HepG2 (cell line): Measurements from ENCODE around the gene DDX10. TPM values are rescaled to one million over a fixed set of nuclear protein-coding genes. Genes with fewer than 3 reads are reported as not detected.
"Not testable (repeated sequence)": the region's sequence is repeated elsewhere in the genome, so short reads cannot be mapped to it uniquely, and the experiment has no call there.

Experiments
- ATAC-seq: fragments of 200-7000 bp; cut with Tn5 transposase; 3 replicates; pipeline ENCODE4 v1.9.1; 2020; ENCODE audit warnings: mild to moderate bottlenecking, moderate library complexity
- BruUV-seq: library from RNA; stranded (reverse); fragments of 400-500 nt; replicated peaks from 2 replicates; lab custom pipeline; 2021; lab: Mats Ljungman, UMichigan
- CTCF ChIA-PET: fragments of 300-600 bp; formaldehyde crosslinking; extraction: SDS; loops from one replicate; lab custom pipeline; 2021; ENCODE audit warnings: low total read pairs, inconsistent platforms, low intra/inter-chr PET ratio; lab: Yijun Ruan, JAX
- POLR2A ChIA-PET: fragments of 350-600 bp; sonication (Branson Sonifier 250); formaldehyde crosslinking; loops from one replicate; lab custom pipeline; 2020; ENCODE audit warnings: antibody characterized with exemption, inconsistent platforms; lab: Yijun Ruan, JAX
- DNase-seq: peaks from one replicate; pipeline ENCODE4 v3.0.0-alpha.2; 2015; ENCODE audit warnings: low spot score
- FAIRE-seq: peaks from 3 replicates; lab custom pipeline; 2011; peaks lifted over from hg19 to GRCh38; lab: Jason Lieb, UNC
- H2AFZ ChIP-seq: one replicate; pipeline ENCODE4 v1.6.1; 2011; ENCODE audit warnings: low read length, inconsistent platforms
- H3K27ac ChIP-seq: fragments of 300-600 bp; 3 replicates; pipeline ENCODE4 v1.8.0; 2011; ENCODE audit warnings: mixed run types, mild to moderate bottlenecking, mixed read lengths, low read length, inconsistent platforms; ENCODE audit not compliant: insufficient read depth; ENCODE audit errors: extremely low read length
- H3K27me3 ChIP-seq, 2 experiments: fragments of 200-600 bp in 1 of 2; 2 replicates in 1 of 2; 3 replicates in 1 of 2; pipeline versions ENCODE4 v1.6.0 to v1.8.0; 2011; ENCODE audit warnings: low read length in 2 of 2, mild to moderate bottlenecking in 2 of 2, moderate library complexity in 2 of 2, inconsistent platforms in 1 of 2; ENCODE audit not compliant: insufficient read depth in 2 of 2, control insufficient read depth in 1 of 2
- H3K36me3 ChIP-seq, 2 experiments: fragments of 200-600 bp in 1 of 2; replicated peaks in 1 of 2; 2 replicates in 1 of 2; 3 replicates in 1 of 2; pipeline versions ENCODE4 v1.5.1 to v1.8.0; 2011; ENCODE audit warnings: low read length in 2 of 2, inconsistent platforms in 1 of 2; ENCODE audit not compliant: insufficient read depth in 2 of 2, control insufficient read depth in 1 of 2
- H3K4me1 ChIP-seq: 2 replicates; pipeline ENCODE4 v1.5.1; 2012; ENCODE audit warnings: low read length, inconsistent platforms; ENCODE audit not compliant: insufficient read depth
- H3K4me2 ChIP-seq: 2 replicates; pipeline ENCODE4 v1.6.0; 2011; ENCODE audit warnings: low read depth, low read length, inconsistent platforms
- H3K4me3 ChIP-seq, 3 experiments: fragments of 200-600 bp in 1 of 3; sonication (generic), shearing (Covaris generic) in 1 of 3; replicated peaks in 1 of 3; 2 replicates each; pipeline ENCODE4 v1.5.1; 2011 to 2016; ENCODE audit warnings: low read length in 3 of 3, inconsistent platforms in 2 of 3, low read depth in 2 of 3, mild to moderate bottlenecking in 2 of 3, control low read depth in 1 of 3, mixed read lengths in 1 of 3; ENCODE audit not compliant: insufficient read depth in 1 of 3
- H3K79me2 ChIP-seq: one replicate; pipeline ENCODE4 v1.6.1; 2011; ENCODE audit warnings: low read length, inconsistent platforms; ENCODE audit not compliant: insufficient read depth
- H3K9ac ChIP-seq: 2 replicates; pipeline ENCODE4 v1.6.0; 2011; ENCODE audit warnings: mild to moderate bottlenecking, low read depth, low read length, inconsistent platforms; ENCODE audit not compliant: insufficient read depth
- H3K9me3 ChIP-seq: 2 replicates; pipeline ENCODE4 v1.5.1; 2012; ENCODE audit warnings: mild to moderate bottlenecking, low read length
- H4K20me1 ChIP-seq: 2 replicates; pipeline ENCODE4 v1.6.0; 2011; ENCODE audit warnings: inconsistent platforms, mild to moderate bottlenecking, low read length, moderate library complexity; ENCODE audit not compliant: insufficient read depth
- AFF4 ChIP-seq: sonication (generic); formaldehyde crosslinking; IDR thresholded peaks from 2 replicates; pipeline ENCODE4 v1.4.0; 2020; ENCODE audit warnings: missing genetic modification reagents
- AKAP8 ChIP-seq: sonication (generic); formaldehyde crosslinking; IDR thresholded peaks from 2 replicates; pipeline ENCODE4 v1.5.1; 2020; ENCODE audit warnings: mild to moderate bottlenecking, missing genetic modification reagents
- ARNT ChIP-seq: fragments of 450-650 bp; IDR thresholded peaks from 2 replicates; pipeline ENCODE4 v1.6.1; 2017
- DBP ChIP-seq: sonication (generic); formaldehyde crosslinking; IDR thresholded peaks from 2 replicates; pipeline ENCODE4 v1.4.0; 2020; ENCODE audit warnings: missing genetic modification reagents; ENCODE audit errors: not compliant biosample characterization
- FOSL2 ChIP-seq: sonication (generic); formaldehyde crosslinking; IDR thresholded peaks from 2 replicates; pipeline ENCODE4 v1.4.0; 2020; ENCODE audit warnings: missing genetic modification reagents
- MAF1 ChIP-seq: sonication (generic); formaldehyde crosslinking; IDR thresholded peaks from 2 replicates; pipeline ENCODE4 v1.5.0; 2020; ENCODE audit warnings: missing genetic modification reagents, borderline replicate concordance
- NCOA1 ChIP-seq: sonication (generic); formaldehyde crosslinking; IDR thresholded peaks from 2 replicates; pipeline ENCODE4 v1.9.0; 2021; ENCODE audit warnings: missing genetic modification reagents
- PHF5A ChIP-seq: IDR thresholded peaks from one replicate; pipeline ENCODE4 v1.6.1; 2018; ENCODE audit warnings: low read depth, missing genetic modification reagents; ENCODE audit not compliant: unreplicated experiment
- RFXAP ChIP-seq: sonication (generic); formaldehyde crosslinking; IDR thresholded peaks from 2 replicates; pipeline ENCODE4 v1.4.0; 2020; ENCODE audit warnings: missing genetic modification reagents, borderline replicate concordance
- SRY ChIP-seq: sonication (generic); formaldehyde crosslinking; IDR thresholded peaks from 2 replicates; pipeline ENCODE4 v1.8.0; 2022; ENCODE audit warnings: mild to moderate bottlenecking, missing genetic modification reagents
- STAG1 ChIP-seq: sonication (generic); formaldehyde crosslinking; IDR thresholded peaks from 2 replicates; pipeline ENCODE4 v1.4.0; 2020; ENCODE audit warnings: missing genetic modification reagents
- TGIF2 ChIP-seq: IDR thresholded peaks from 2 replicates; pipeline ENCODE4 v1.6.1; 2016; ENCODE audit warnings: control low read depth, missing compliant biosample characterization
- ZNF101 ChIP-seq: sonication (generic); formaldehyde crosslinking; IDR thresholded peaks from 2 replicates; pipeline ENCODE4 v1.4.0; 2020; ENCODE audit warnings: mild to moderate bottlenecking, low read depth, missing genetic modification reagents, borderline replicate concordance
- ZSCAN22 ChIP-seq: sonication (generic); formaldehyde crosslinking; IDR thresholded peaks from 2 replicates; pipeline ENCODE4 v1.4.0; 2020; ENCODE audit warnings: mild to moderate bottlenecking, missing genetic modification reagents
- WGBS: methylation state at CpG from one replicate; pipeline ENCODE4 v1.1.6; 2017; ENCODE audit warnings: low lambda C conversion rate; 5-methylcytosine and 5-hydroxymethylcytosine counted together
- in situ Hi-C: cut with HindIII; loops from 2 replicates; pipeline ENCODE4 v1.10.0; 2017; ENCODE audit warnings: low pct_unique_long_range_greater_than_20kb; ENCODE audit not compliant: extremely low pct_ligation_motif_present
- intact Hi-C: fragments of 100-400 bp; cut with micrococcal nuclease; formaldehyde crosslinking; loops from one replicate; pipeline ENCODE4 v1.10.0; 2022; ENCODE audit not compliant: unreplicated experiment
- polyA plus RNA-seq, 8 experiments: library from polyadenylated mRNA; depleted of rRNA in 3 of 8; stranded (reverse) in 7 of 8; unstranded in 1 of 8; fragments of >200 nt; fragmentation: Illumina TruSeq in 4 of 8; extraction: Trizol in 4 of 8; gene quantifications; 2 replicates each; pipeline versions ENCODE4 v1.2.1 to v1.2.3, GENCODE V29; 2011 to 2016; ENCODE audit warnings: low read depth in 4 of 8, missing spikeins in 1 of 8, mixed read lengths in 1 of 8; ENCODE audit not compliant: insufficient read depth in 1 of 8
- total RNA-seq, 5 experiments: library from RNA; depleted of rRNA; stranded (reverse); fragments of >200 nt; fragmentation: Illumina TruSeq; extraction: Trizol; gene quantifications; 2 replicates each; pipeline ENCODE4 v1.2.3, GENCODE V29; 2016; ENCODE audit warnings: low read depth in 1 of 5

The DDX10 gene
- total and polyA plus RNA-seq, 2 of the 13 experiments (the other 11 are each of a cell fraction or from before 2014, with no cell fraction given), result 17.0 to 32.0 TPM

- H3K9me3 ChIP-seq, H3K36me3 ChIP-seq, DNase-seq, H4K20me1 ChIP-seq, H3K27ac ChIP-seq, H3K4me3 ChIP-seq, BruUV-seq, POLR2A ChIA-PET, H3K4me2 ChIP-seq, ATAC-seq, H3K27me3 ChIP-seq, H3K79me2 ChIP-seq, H2AFZ ChIP-seq, FAIRE-seq, H3K9ac ChIP-seq, H3K4me1 ChIP-seq: not testable (repeated sequence)
- intact Hi-C loops (loop anchor here (10.0 kb wide), 1 partner anchor 739 kb away; no protein-coding TSS in a partner anchor), in situ Hi-C loops (loop anchor here (10.0 kb wide), 2 partner anchors 529 to 649 kb away; partner anchors contain the start of genes ACAT1 and CUL5)
- CTCF ChIA-PET, result interaction anchor here (2.2 kb wide), 1 partner anchor 236 kb away, joined by 16 read pairs; no protein-coding TSS in a partner anchor
- WGBS, result 24% methylated on average over 3 of the region's 3 CpGs
These were observed 10.8 kb upstream of the DDX10 start for GRCh38 chr11:108654100-108654499.

GRCh38 chr11:108654994-108655631 lies 9.8 kb upstream of the DDX10 start:
- ATAC-seq (peak; percentile 78), FAIRE-seq (peak; percentile 44), DNase-seq (peak; percentile 43)
- no TSS peak for BruUV-seq
- Histone ChIP-seq H4K20me1 (no peaks in the 10 kb centered on the region), H3K79me2 (no peaks in the 10 kb centered on the region), H3K9me3 (no peaks in the 10 kb centered on the region), H3K9ac (no peak overlapping the region), H2AFZ (no peak overlapping the region), H3K27me3 (no peaks in the 10 kb centered on the region), H3K36me3 (no peaks in the 10 kb centered on the region), H3K27ac (no peak overlapping the region), H3K4me2 (no peak overlapping the region), H3K4me1 (no peaks in the 10 kb centered on the region), H3K4me3 (no peak overlapping the region)
- ChIA-PET CTCF (interaction anchor here (1.2 to 2.2 kb wide), 4 partner anchors 237 to 738 kb away, joined by 3 to 16 read pairs (median 4); no protein-coding TSS in a partner anchor), POLR2A (no interaction called here)
- intact Hi-C loops, result loop anchor here (1.0 to 10.0 kb wide), 2 partner anchors 647 to 740 kb away; partner anchors contain the start of gene CUL5
- 16% methylated on average over 5 of the region's 5 CpGs for WGBS
- in situ Hi-C loops, result loop anchor here (10.0 kb wide), 2 partner anchors 530 to 650 kb away; partner anchors contain the start of genes ACAT1 and CUL5
- TF ChIP-seq ZNF101 (CRISPR knock-in tag) (no peak), TGIF2 (CRISPR knock-in tag) (no peak), SRY (CRISPR knock-in tag) (no peak), FOSL2 (no peak), AKAP8 (CRISPR knock-in tag) (no peak), DBP (no peak), ARNT (no peak), NCOA1 (CRISPR knock-in tag) (no peak), PHF5A (no peak), MAF1 (CRISPR knock-in tag) (no peak), ZSCAN22 (no peak), AFF4 (CRISPR knock-in tag) (no peak), RFXAP (no peak), STAG1 (CRISPR knock-in tag) (peak; percentile 86)
